Spleen (tissue), 7 donors: ENCODE results near the gene NT5DC4.

ENCODE experiments used
- CTCF ChIP-seq, 11 experiments: fragments of 200-600 bp in 7 of 11; fragments of 450-650 bp in 4 of 11; sonication (generic) in 4 of 11; IDR thresholded peaks in 8 of 11; conservative IDR thresholded peaks in 3 of 11; 1 replicate in 7 of 11; 2 replicates in 4 of 11; pipeline versions ENCODE4 v1.4.0 to v1.8.0; 2016 to 2021; ENCODE audit warnings: antibody characterized with exemption in 11 of 11, inconsistent platforms in 4 of 11, mild to moderate bottlenecking in 1 of 11
- POLR2A ChIP-seq, 3 donors: fragments of 450-650 bp; IDR thresholded peaks; one replicate each; pipeline ENCODE4 v1.5.1; 2017; ENCODE audit warnings: antibody characterized with exemption in 3 of 3, mild to moderate bottlenecking in 1 of 3
- POLR2AphosphoS5 ChIP-seq, 3 donors: sonication (generic); formaldehyde crosslinking; IDR thresholded peaks; one replicate each; pipeline ENCODE4 v1.5.1; 2017; ENCODE audit warnings: antibody characterized with exemption in 3 of 3
- donor health status: DM: no; HTN: no; CAD: no; lungs with moderate emphysema.
- donor health status: DM: no; HTN: no; CAD: no.
- donor health status: DM: no; HTN: no; CAD: no.

GRCh38 chr2:112754564-112754963, 33.7 kb downstream of the NT5DC4 start:
- TF ChIP-seq POLR2A (IDR thresholded peaks at IDR 0.05) (no peak), CTCF (IDR thresholded peaks at IDR 0.05 in 8 of 11, conservative IDR thresholded peaks at IDR 0.05 in 3 of 11) (no peak), POLR2AphosphoS5 (IDR thresholded peaks at IDR 0.05) (no peak)
